ENCODE data around the gene TTC28. TPM values are rescaled to one million over a fixed set of nuclear protein-coding genes. Genes with fewer than 3 reads are reported as not detected.

The TTC28 gene
- total and polyA plus RNA-seq, 7 experiments from 2014 or later, result 0.50 to 8.3 (median 4.2) TPM

DNA sequence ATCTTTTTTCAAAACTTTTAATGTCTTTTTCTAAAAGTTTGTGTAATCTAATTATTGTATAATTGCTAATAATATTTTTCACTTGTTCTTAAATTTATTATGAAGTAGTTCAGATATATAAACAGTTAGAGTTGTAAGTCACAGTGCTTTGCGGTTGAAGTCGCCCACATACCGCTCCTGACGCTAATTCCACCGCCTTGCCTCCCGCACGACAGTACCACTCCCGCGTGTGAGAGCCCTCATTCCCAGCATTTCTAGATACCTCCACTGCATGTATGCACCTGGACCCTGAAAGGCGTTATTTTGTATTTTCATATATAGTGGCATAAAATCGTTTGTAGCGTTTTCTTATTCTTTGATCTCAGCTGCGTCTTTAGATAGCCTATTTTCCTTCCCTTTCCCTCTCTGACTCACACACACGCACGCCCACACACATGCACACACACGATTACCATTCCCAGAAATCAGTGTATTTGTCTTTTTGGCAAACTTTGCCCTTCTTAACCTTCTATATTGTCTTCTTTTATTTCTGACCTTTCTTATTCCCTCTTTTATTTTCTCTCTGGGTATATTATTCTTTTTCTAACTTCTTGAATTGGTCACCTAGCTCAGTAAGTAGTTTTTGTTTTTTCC, 704.1 kb downstream of the TTC28 start:
- H3K4me3 Mint-ChIP-seq, result no peak overlapping the region
- H3K4me1 Mint-ChIP-seq, result peaks cover 0 to 4% (median 0%) of the 10 kb centered on the region in 7 donors
- H3K27ac Mint-ChIP-seq, result no peak overlapping the region
- Histone ChIP-seq H3K36me3 (ENCODE audit: control insufficient read depth in 2 of 3, insufficient read depth in 3 of 3, low read length in 3 of 3) (no peaks in the 10 kb centered on the region), H3K4me1 (ENCODE audit: control insufficient read depth in 2 of 2, insufficient read depth in 2 of 2, low read length in 2 of 2) (no peaks in the 10 kb centered on the region), H3K4me3 (ENCODE audit: low read length) (no peak overlapping the region), H3K27ac (ENCODE audit: low read depth, low read length) (no peak overlapping the region), H3K27me3 (ENCODE audit: control insufficient read depth in 2 of 2, insufficient read depth in 2 of 2, low read length in 2 of 2) (no peaks in the 10 kb centered on the region), H3K9me3 (ENCODE audit: control insufficient read depth in 2 of 3, low read length in 3 of 3) (no peaks in the 10 kb centered on the region)
- POLR2A ChIA-PET, result no interaction called here
- no peaks in the 10 kb centered on the region for H3K27me3 Mint-ChIP-seq
- DNase-seq, result no peak
- peaks cover 0 to 17% (median 6%) of the 10 kb centered on the region in 5 donors for H3K36me3 Mint-ChIP-seq
- peaks cover 0 to 4% (median 0%) of the 10 kb centered on the region in 11 donors for H3K9me3 Mint-ChIP-seq
- no peak for ATAC-seq
- CTCF ChIA-PET, result no interaction called here
- intact Hi-C loops (cut with micrococcal nuclease), result no loop called here

GRCh38 chr22:27973846-27974245, 705.8 kb downstream of the TTC28 start:
- Histone ChIP-seq H3K36me3 (ENCODE audit: control insufficient read depth in 2 of 3, insufficient read depth in 3 of 3, low read length in 3 of 3) (no peaks in the 10 kb centered on the region), H3K4me3 (ENCODE audit: low read length) (no peak overlapping the region), H3K9me3 (ENCODE audit: control insufficient read depth in 2 of 3, low read length in 3 of 3) (no peaks in the 10 kb centered on the region), H3K27me3 (ENCODE audit: control insufficient read depth in 2 of 2, insufficient read depth in 2 of 2, low read length in 2 of 2) (no peaks in the 10 kb centered on the region), H3K27ac (ENCODE audit: low read depth, low read length) (no peak overlapping the region), H3K4me1 (ENCODE audit: control insufficient read depth in 2 of 2, insufficient read depth in 2 of 2, low read length in 2 of 2) (no peaks in the 10 kb centered on the region)
- H3K4me1 Mint-ChIP-seq, result peaks cover 0 to 8% (median 3%) of the 10 kb centered on the region in 7 donors
- H3K27me3 Mint-ChIP-seq, result no peaks in the 10 kb centered on the region
- ChIA-PET CTCF (no interaction called here), POLR2A (no interaction called here)
- intact Hi-C loops (cut with micrococcal nuclease), result no loop called here
- no peak overlapping the region for H3K27ac Mint-ChIP-seq
- DNase-seq, result no peak
- peaks cover 0 to 33% (median 23%) of the 10 kb centered on the region in 5 donors for H3K36me3 Mint-ChIP-seq
- H3K4me3 Mint-ChIP-seq, result no peak overlapping the region
- peaks cover 0 to 14% (median 0%) of the 10 kb centered on the region in 11 donors for H3K9me3 Mint-ChIP-seq
- no peak for ATAC-seq

DNA sequence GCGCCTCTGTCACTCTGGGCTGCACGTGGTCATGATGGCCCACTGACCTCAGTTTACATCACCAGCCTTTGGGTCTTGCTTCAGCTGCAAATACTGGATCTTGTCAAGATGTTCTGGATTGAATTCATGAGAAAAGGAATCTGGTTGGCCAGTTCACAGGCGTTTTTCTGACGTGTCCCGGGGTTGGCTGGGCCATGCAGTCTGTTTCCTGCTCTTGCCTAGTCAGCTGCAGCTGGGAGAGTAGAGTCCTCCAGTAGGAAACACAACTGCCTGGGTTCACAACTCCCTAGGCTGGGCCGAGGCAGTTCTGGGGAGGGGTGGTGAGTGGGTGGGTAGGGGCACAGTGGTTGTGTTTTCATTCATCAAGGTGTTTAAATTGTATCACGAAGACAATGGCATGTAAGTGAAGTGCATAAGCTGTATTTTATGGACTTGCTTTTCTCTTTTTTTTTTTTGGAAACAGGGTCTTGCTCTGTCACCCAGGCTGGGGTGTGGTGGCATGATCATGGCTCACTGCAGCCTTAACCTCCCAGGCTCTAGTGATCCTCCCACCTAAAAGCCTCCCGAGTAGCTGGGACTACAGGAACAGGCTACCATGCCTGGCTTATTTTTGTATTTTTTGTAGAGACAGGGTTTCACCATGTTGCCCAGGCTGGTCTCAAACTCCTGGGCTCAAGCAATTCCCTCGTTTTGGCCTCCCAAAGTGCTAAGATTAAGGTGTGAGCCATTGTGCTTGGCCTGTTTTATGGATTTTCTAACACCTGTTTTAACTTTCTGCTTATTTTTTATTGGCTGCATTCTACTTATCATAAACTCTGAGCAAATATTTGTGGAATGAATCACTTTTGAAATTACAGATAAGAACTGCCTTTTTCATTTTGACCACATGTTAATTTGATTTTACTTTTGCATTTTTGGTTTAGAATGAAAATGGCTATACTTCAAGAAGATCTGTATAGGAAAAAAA, 706.6 kb downstream of the TTC28 start:
- H3K4me3 Mint-ChIP-seq, result no peak overlapping the region
- peaks cover 0 to 35% (median 25%) of the 10 kb centered on the region in 5 donors for H3K36me3 Mint-ChIP-seq
- ATAC-seq (no peak), DNase-seq (no peak)
- ChIA-PET POLR2A (no interaction called here), CTCF (no interaction called here)
- H3K27me3 ChIP-seq (ENCODE audit: control insufficient read depth in 2 of 2, insufficient read depth in 2 of 2, low read length in 2 of 2), result no peaks in the 10 kb centered on the region
- no peak overlapping the region for H3K27ac Mint-ChIP-seq
- peaks cover 0 to 5% (median 3%) of the 10 kb centered on the region in 7 donors for H3K4me1 Mint-ChIP-seq
- no peaks in the 10 kb centered on the region for H3K27me3 Mint-ChIP-seq
- H3K4me1 ChIP-seq (ENCODE audit: control insufficient read depth in 2 of 2, insufficient read depth in 2 of 2, low read length in 2 of 2), result no peaks in the 10 kb centered on the region
- H3K4me3 ChIP-seq (ENCODE audit: low read length), result no peak overlapping the region
- intact Hi-C loops (cut with micrococcal nuclease), result no loop called here
- H3K27ac ChIP-seq (ENCODE audit: low read depth, low read length), result no peak overlapping the region
- no peaks in the 10 kb centered on the region for H3K9me3 ChIP-seq (ENCODE audit: control insufficient read depth in 2 of 3, low read length in 3 of 3)
- no peaks in the 10 kb centered on the region for H3K36me3 ChIP-seq (ENCODE audit: control insufficient read depth in 2 of 3, insufficient read depth in 3 of 3, low read length in 3 of 3)
- peaks cover 0 to 14% (median 0%) of the 10 kb centered on the region in 11 donors for H3K9me3 Mint-ChIP-seq

- Histone ChIP-seq H3K27ac (ENCODE audit: low read depth, low read length) (no peak overlapping the region), H3K9me3 (ENCODE audit: control insufficient read depth in 2 of 3, low read length in 3 of 3) (no peaks in the 10 kb centered on the region), H3K4me1 (ENCODE audit: control insufficient read depth in 2 of 2, insufficient read depth in 2 of 2, low read length in 2 of 2) (no peaks in the 10 kb centered on the region), H3K4me3 (ENCODE audit: low read length) (no peak overlapping the region), H3K27me3 (ENCODE audit: control insufficient read depth in 2 of 2, insufficient read depth in 2 of 2, low read length in 2 of 2) (no peaks in the 10 kb centered on the region), H3K36me3 (ENCODE audit: control insufficient read depth in 2 of 3, insufficient read depth in 3 of 3, low read length in 3 of 3) (no peaks in the 10 kb centered on the region)
- intact Hi-C loops (cut with micrococcal nuclease), result no loop called here
- Mint-ChIP-seq H3K36me3 (peaks cover 0 to 37% (median 29%) of the 10 kb centered on the region in 5 donors), H3K27ac (no peak overlapping the region), H3K27me3 (no peaks in the 10 kb centered on the region), H3K9me3 (peaks cover 0 to 14% (median 0%) of the 10 kb centered on the region in 11 donors), H3K4me1 (peaks cover 0 to 6% (median 4%) of the 10 kb centered on the region in 7 donors), H3K4me3 (no peak overlapping the region)
- ChIA-PET POLR2A (no interaction called here), CTCF (no interaction called here)
- ATAC-seq, result no peak
- no peak for DNase-seq
Measured at GRCh38 chr22:27971926-27972325, 707.7 kb downstream of the TTC28 start.

DNA sequence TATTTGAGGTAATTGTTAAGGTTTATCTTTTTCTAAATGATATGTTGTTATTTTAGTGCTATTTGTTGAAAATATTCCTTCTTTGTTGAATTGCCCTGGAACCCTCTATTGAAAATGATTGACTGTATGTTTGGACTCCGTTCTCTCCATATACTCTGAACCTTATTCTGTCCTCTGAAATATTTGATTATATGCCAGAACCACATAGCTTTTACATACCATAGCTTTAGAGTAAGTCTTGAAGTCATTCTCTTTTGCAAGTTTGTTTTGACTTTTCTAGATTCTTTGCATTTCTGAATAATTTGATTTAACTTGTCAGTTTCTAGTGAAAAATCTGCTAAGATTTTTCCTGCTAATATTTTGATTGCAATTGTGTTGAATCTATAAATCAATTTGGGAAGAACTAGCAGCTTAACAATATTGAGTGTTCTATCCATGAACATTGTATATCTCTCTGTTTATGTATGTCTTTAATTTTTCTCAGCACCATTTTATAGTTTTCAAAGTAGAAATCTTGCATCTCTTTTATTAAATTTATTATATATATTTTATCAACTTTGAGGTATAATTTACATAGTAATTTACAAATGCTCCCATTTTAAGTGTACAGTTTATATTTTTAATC, 708.9 kb downstream of the TTC28 start:
- Mint-ChIP-seq H3K4me1 (peaks cover 0 to 6% (median 4%) of the 10 kb centered on the region in 7 donors), H3K27me3 (no peaks in the 10 kb centered on the region), H3K9me3 (peaks cover 0 to 14% (median 0%) of the 10 kb centered on the region in 11 donors), H3K4me3 (no peak overlapping the region), H3K27ac (no peak overlapping the region), H3K36me3 (peaks cover 0 to 37% (median 29%) of the 10 kb centered on the region in 5 donors)
- Histone ChIP-seq H3K27me3 (ENCODE audit: control insufficient read depth in 2 of 2, insufficient read depth in 2 of 2, low read length in 2 of 2) (no peaks in the 10 kb centered on the region), H3K9me3 (ENCODE audit: control insufficient read depth in 2 of 3, low read length in 3 of 3) (no peaks in the 10 kb centered on the region), H3K36me3 (ENCODE audit: control insufficient read depth in 2 of 3, insufficient read depth in 3 of 3, low read length in 3 of 3) (no peaks in the 10 kb centered on the region), H3K4me3 (ENCODE audit: low read length) (no peak overlapping the region), H3K27ac (ENCODE audit: low read depth, low read length) (no peak overlapping the region), H3K4me1 (ENCODE audit: control insufficient read depth in 2 of 2, insufficient read depth in 2 of 2, low read length in 2 of 2) (no peaks in the 10 kb centered on the region)
- POLR2A ChIA-PET, result interaction anchor here (0.7 kb wide), 1 partner anchor 8 kb away, joined by 3 read pairs; no protein-coding TSS in a partner anchor
- intact Hi-C loops (cut with micrococcal nuclease), result no loop called here
- ATAC-seq (no peak), DNase-seq (no peak)
- CTCF ChIA-PET, result no interaction called here

- ATAC-seq, result no peak
- Mint-ChIP-seq H3K9me3 (peaks cover 0 to 14% (median 0%) of the 10 kb centered on the region in 11 donors), H3K4me1 (peaks cover 0 to 6% (median 4%) of the 10 kb centered on the region in 7 donors), H3K27me3 (no peaks in the 10 kb centered on the region), H3K36me3 (peaks cover 0 to 36% (median 24%) of the 10 kb centered on the region in 5 donors), H3K4me3 (no peak overlapping the region), H3K27ac (peak overlapping the region in 1 of 9 donors; percentile 10)
- Histone ChIP-seq H3K36me3 (ENCODE audit: control insufficient read depth in 2 of 3, insufficient read depth in 3 of 3, low read length in 3 of 3) (no peaks in the 10 kb centered on the region), H3K4me1 (ENCODE audit: control insufficient read depth in 2 of 2, insufficient read depth in 2 of 2, low read length in 2 of 2) (no peaks in the 10 kb centered on the region), H3K4me3 (ENCODE audit: low read length) (no peak overlapping the region), H3K27me3 (ENCODE audit: control insufficient read depth in 2 of 2, insufficient read depth in 2 of 2, low read length in 2 of 2) (no peaks in the 10 kb centered on the region), H3K9me3 (ENCODE audit: control insufficient read depth in 2 of 3, low read length in 3 of 3) (no peaks in the 10 kb centered on the region), H3K27ac (ENCODE audit: low read depth, low read length) (no peak overlapping the region)
- DNase-seq, result no peak
- ChIA-PET POLR2A (no interaction called here), CTCF (no interaction called here)
- intact Hi-C loops (cut with micrococcal nuclease), result no loop called here
Measured at GRCh38 chr22:27966168-27967064, 713.2 kb downstream of the TTC28 start.
